IMR-90 (cell line): ENCODE results near the gene PAM. TPM values are rescaled to one million over a fixed set of nuclear protein-coding genes. Genes with fewer than 3 reads are reported as not detected.

Experiments used
- ATAC-seq: fragments of 200-7000 bp; cut with Tn5 transposase; 2 replicates; pipeline ENCODE4 v1.9.1; 2020; ENCODE audit warnings: low read depth, mild to moderate bottlenecking, moderate library complexity
- BruUV-seq: library from RNA; stranded (reverse); fragments of 400-500 nt; replicated peaks from 2 replicates; lab custom pipeline; 2021; lab: Mats Ljungman, UMichigan
- CTCF ChIA-PET: fragments of 300-600 bp; formaldehyde crosslinking; extraction: SDS; loops from one replicate; lab custom pipeline; 2021; ENCODE audit warnings: antibody characterized with exemption; lab: Yijun Ruan, JAX
- POLR2A ChIA-PET: fragments of 300-600 bp; sonication (Branson Sonifier 250); formaldehyde crosslinking; loops from one replicate; lab custom pipeline; 2022; ENCODE audit warnings: antibody characterized with exemption; ENCODE audit not compliant: unreplicated experiment; lab: Charles Lee
- DNase-seq: peaks from one replicate; pipeline ENCODE4 v3.0.0; 2013
- H2AFZ ChIP-seq: replicated peaks from 2 replicates; pipeline ENCODE3; 2013; ENCODE audit warnings: low read length, mild to moderate bottlenecking; ENCODE audit not compliant: poor library complexity
- H2AK5ac ChIP-seq: 2 replicates; pipeline ENCODE4 v1.6.1; 2013; ENCODE audit warnings: low read depth, low read length, inconsistent platforms
- H2AK9ac ChIP-seq: replicated peaks from 2 replicates; pipeline ENCODE3; 2013; ENCODE audit warnings: mild to moderate bottlenecking, low read depth, low read length, moderate library complexity; ENCODE audit not compliant: poor library complexity
- H2BK120ac ChIP-seq: 2 replicates; pipeline ENCODE4 v1.6.1; 2013; ENCODE audit warnings: low read depth, low read length, inconsistent platforms
- H2BK15ac ChIP-seq: 3 replicates; pipeline ENCODE4 v1.6.1; 2013; ENCODE audit warnings: low read depth, low read length, inconsistent platforms
- H2BK20ac ChIP-seq: 2 replicates; pipeline ENCODE4 v1.6.1; 2013; ENCODE audit warnings: low read depth, mild to moderate bottlenecking, inconsistent platforms, low read length, moderate library complexity
- H2BK5ac ChIP-seq: 2 replicates; pipeline ENCODE4 v1.6.1; 2013; ENCODE audit warnings: mild to moderate bottlenecking, low read depth, low read length, inconsistent platforms; ENCODE audit not compliant: poor library complexity, severe bottlenecking
- H3K14ac ChIP-seq: replicated peaks from 2 replicates; pipeline ENCODE4 v1.6.1; 2013; ENCODE audit warnings: low read depth, low read length, inconsistent platforms
- H3K18ac ChIP-seq: 2 replicates; pipeline ENCODE4 v1.6.1; 2013; ENCODE audit warnings: low read depth, low read length, control low read depth
- H3K23ac ChIP-seq: 2 replicates; pipeline ENCODE4 v1.6.1; 2013; ENCODE audit warnings: low read depth, low read length, inconsistent platforms
- H3K27ac ChIP-seq: 2 replicates; pipeline ENCODE4 v1.5.1; 2013; ENCODE audit warnings: mild to moderate bottlenecking, control low read depth, low read length; ENCODE audit not compliant: insufficient read depth
- H3K27me3 ChIP-seq: 2 replicates; pipeline ENCODE4 v1.6.1; 2013; ENCODE audit warnings: low read length; ENCODE audit not compliant: control insufficient read depth, insufficient read depth
- H3K36me3 ChIP-seq: 2 replicates; pipeline ENCODE4 v1.6.1; 2013; ENCODE audit warnings: low read length, mixed read lengths; ENCODE audit not compliant: control insufficient read depth, insufficient read depth
- H3K4ac ChIP-seq: 2 replicates; pipeline ENCODE4 v1.6.1; 2013; ENCODE audit warnings: low read depth, low read length, inconsistent platforms
- H3K4me1 ChIP-seq: 2 replicates; pipeline ENCODE4 v1.6.1; 2013; ENCODE audit warnings: low read length, mixed read lengths; ENCODE audit not compliant: control insufficient read depth, insufficient read depth
- H3K4me2 ChIP-seq: 2 replicates; pipeline ENCODE4 v1.6.1; 2013; ENCODE audit warnings: low read depth, mild to moderate bottlenecking, control low read depth, low read length, moderate library complexity
- H3K4me3 ChIP-seq: 2 replicates; pipeline ENCODE4 v1.5.1; 2013; ENCODE audit warnings: low read depth, mild to moderate bottlenecking, control low read depth, low read length, moderate library complexity; ENCODE audit not compliant: insufficient read depth
- H3K56ac ChIP-seq: 2 replicates; pipeline ENCODE4 v1.6.1; 2013; ENCODE audit warnings: low read length, inconsistent platforms; ENCODE audit not compliant: insufficient read depth; ENCODE audit errors: extremely low read depth
- H3K79me1 ChIP-seq, 2 experiments: 2 replicates each; pipeline ENCODE4 v1.6.1; 2013; ENCODE audit warnings: low read length in 2 of 2, inconsistent platforms in 1 of 2, low read depth in 1 of 2
- H3K9ac ChIP-seq: 2 replicates; pipeline ENCODE4 v1.6.1; 2013; ENCODE audit warnings: low read depth, low read length, control low read depth
- H3K9me1 ChIP-seq: 2 replicates; pipeline ENCODE4 v1.6.1; 2013; ENCODE audit warnings: low read length, inconsistent platforms; ENCODE audit not compliant: insufficient read depth
- H3K9me3 ChIP-seq: 2 replicates; pipeline ENCODE4 v1.6.1; 2013; ENCODE audit warnings: low read length; ENCODE audit not compliant: control insufficient read depth, insufficient read depth
- H4K20me1 ChIP-seq: 2 replicates; pipeline ENCODE4 v1.6.1; 2013; ENCODE audit warnings: low read length, inconsistent platforms; ENCODE audit not compliant: insufficient read depth
- H4K5ac ChIP-seq: 2 replicates; pipeline ENCODE4 v1.6.1; 2013; ENCODE audit warnings: mild to moderate bottlenecking, low read depth, low read length, control low read depth
- H4K8ac ChIP-seq, 2 experiments: 2 replicates each; pipeline ENCODE4 v1.6.1; 2013; ENCODE audit warnings: low read depth in 2 of 2, low read length in 2 of 2, control low read depth in 1 of 2, inconsistent platforms in 1 of 2
- H4K91ac ChIP-seq: 2 replicates; pipeline ENCODE4 v1.6.1; 2013; ENCODE audit warnings: low read depth, low read length, inconsistent platforms; ENCODE audit not compliant: insufficient read depth
- BHLHE40 ChIP-seq: fragments of 150-350 bp; IDR thresholded peaks from 2 replicates; pipeline ENCODE4 v1.6.1; 2016; ENCODE audit warnings: mild to moderate bottlenecking, low read depth, low read length
- CEBPB ChIP-seq: IDR thresholded peaks from 2 replicates; pipeline ENCODE4 v1.6.1; 2012; ENCODE audit warnings: low read depth, low read length, improper control_type of control experiment
- CHD1 ChIP-seq: IDR thresholded peaks from 2 replicates; pipeline ENCODE4 v1.6.1; 2012; ENCODE audit warnings: low read depth, low read length, improper control_type of control experiment
- FOS ChIP-seq: fragments of 150-350 bp; IDR thresholded peaks from 2 replicates; pipeline ENCODE4 v1.6.1; 2016; ENCODE audit warnings: low read depth, low read length
- MAFK ChIP-seq: IDR thresholded peaks from 2 replicates; pipeline ENCODE4 v1.6.1; 2012; ENCODE audit warnings: low read depth, low read length, improper control_type of control experiment
- MAZ ChIP-seq: IDR thresholded peaks from 2 replicates; pipeline ENCODE4 v1.6.1; 2012; ENCODE audit warnings: low read depth, mild to moderate bottlenecking, low read length, improper control_type of control experiment, moderate library complexity, borderline replicate concordance
- MXI1 ChIP-seq: IDR thresholded peaks from 2 replicates; pipeline ENCODE4 v1.6.1; 2012; ENCODE audit warnings: low read depth, mild to moderate bottlenecking, low read length, moderate library complexity, borderline replicate concordance
- NFE2L2 ChIP-seq: fragments of 150-350 bp; IDR thresholded peaks from 2 replicates; pipeline ENCODE4 v1.6.1; 2016; ENCODE audit warnings: low read depth, mild to moderate bottlenecking, low read length
- POLR2A ChIP-seq: IDR thresholded peaks from 2 replicates; pipeline ENCODE4 v1.6.1; 2012; ENCODE audit warnings: mild to moderate bottlenecking, low read depth, low read length
- RAD21 ChIP-seq: IDR thresholded peaks from 2 replicates; pipeline ENCODE4 v1.6.1; 2012; ENCODE audit warnings: low read length, improper control_type of control experiment
- RCOR1 ChIP-seq: IDR thresholded peaks from 2 replicates; pipeline ENCODE4 v1.6.1; 2012; ENCODE audit warnings: mild to moderate bottlenecking, low read length, improper control_type of control experiment; ENCODE audit not compliant: insufficient replicate concordance
- RFX5 ChIP-seq: IDR thresholded peaks from 2 replicates; pipeline ENCODE4 v1.8.0; 2012; ENCODE audit warnings: low read depth, mild to moderate bottlenecking, low read length, moderate library complexity
- SMC3 ChIP-seq: fragments of 150-350 bp; IDR thresholded peaks from 2 replicates; pipeline ENCODE4 v1.6.1; 2016; ENCODE audit warnings: low read depth, mild to moderate bottlenecking, antibody characterized with exemption, low read length, moderate library complexity
- WGBS, 2 experiments: methylation state at CpG; one replicate each; pipeline versions ENCODE4 v1.1.5 to v1.1.7; 2013; ENCODE audit warnings: missing lambda C conversion rate in 2 of 2; ENCODE audit not compliant: insufficient read length in 1 of 2; ENCODE audit errors: extremely low coverage in 2 of 2; 5-methylcytosine and 5-hydroxymethylcytosine counted together
- dilution Hi-C: fragments of 300-500 bp; cut with HindIII; formaldehyde crosslinking; loops from one replicate; pipeline ENCODE4 v1.14.3; 2018; ENCODE audit warnings: low sequenced_read_pairs; ENCODE audit not compliant: unreplicated experiment
- in situ Hi-C: fragments of 300-500 bp; cut with MboI; formaldehyde crosslinking; loops from 3 replicates; pipeline ENCODE4 v1.14.3; 2019; ENCODE audit warnings: low sequenced_read_pairs, inconsistent platforms, mixed read lengths
- intact Hi-C: fragments of 100-400 bp; cut with micrococcal nuclease; formaldehyde crosslinking; loops from 2 replicates; pipeline ENCODE4 v1.10.0; 2022
- polyA plus RNA-seq, 3 experiments: library from polyadenylated mRNA; depleted of rRNA; stranded (reverse); fragments of >200 nt; gene quantifications; 2 replicates each; pipeline ENCODE4 v1.2.3, GENCODE V29; 2012; ENCODE audit warnings: low replicate concordance in 1 of 3
- total RNA-seq: library from RNA; depleted of rRNA; stranded (reverse); fragments of >200 nt; gene quantifications from 2 replicates; pipeline ENCODE4 v1.2.3, GENCODE V29; 2012
- TF ChIP-seq, protein P1 (sequence below): fragments of 150-350 bp; IDR thresholded peaks from 2 replicates; pipeline ENCODE4 v1.6.1; 2016; ENCODE audit warnings: low read depth, mild to moderate bottlenecking, low read length, moderate library complexity, borderline replicate concordance
- TF ChIP-seq, protein P2 (sequence below): fragments of 150-350 bp; IDR thresholded peaks from 2 replicates; pipeline ENCODE4 v1.6.1; 2017; ENCODE audit warnings: mild to moderate bottlenecking, antibody characterized with exemption, low read length, low read depth
- TF ChIP-seq, protein P3 (sequence below): conservative IDR thresholded peaks from 2 replicates; pipeline ENCODE4 v1.5.1; 2012; ENCODE audit warnings: mild to moderate bottlenecking, low read depth, low read length, improper control_type of control experiment

Gene PAM
- total and polyA plus RNA-seq, 2 of the 4 experiments (the other 2 are of a cell fraction) = 115 to 179 TPM

DNA sequence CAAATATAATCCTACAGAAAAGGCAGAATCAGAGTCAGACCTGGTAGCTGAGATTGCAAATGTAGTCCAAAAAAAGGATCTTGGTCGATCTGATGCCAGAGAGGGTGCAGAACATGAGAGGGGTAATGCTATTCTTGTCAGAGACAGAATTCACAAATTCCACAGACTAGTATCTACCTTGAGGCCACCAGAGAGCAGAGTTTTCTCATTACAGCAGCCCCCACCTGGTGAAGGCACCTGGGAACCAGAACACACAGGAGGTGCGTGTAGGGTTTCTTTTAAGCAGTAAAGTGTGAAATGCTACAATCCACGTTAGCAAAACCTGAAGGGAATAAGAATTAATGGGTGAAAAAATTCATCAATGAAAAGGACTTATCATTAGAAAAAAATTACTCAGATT is 219.1 kb downstream of the PAM start:
- dilution Hi-C loops (no loop called here), intact Hi-C loops (loop anchor here (5.0 kb wide), 2 partner anchors 107 to 392 kb away; no protein-coding TSS in a partner anchor), in situ Hi-C loops (no loop called here)
- H3K9me1 ChIP-seq = 0 out of 2 replicates have a peak, but pooled peaks cover 2% of the 10 kb centered on the region
- H4K8ac ChIP-seq = no peak overlapping the region
- no peak overlapping the region for H2BK20ac ChIP-seq
- H3K23ac ChIP-seq = no peak overlapping the region
- no peak overlapping the region for H3K4me3 ChIP-seq
- H3K18ac ChIP-seq = no peak overlapping the region
- ChIA-PET POLR2A (no interaction called here), CTCF (interaction anchor here (1.3 kb wide), 1 partner anchor 165 kb away, joined by 3 read pairs; no protein-coding TSS in a partner anchor)
- no peak overlapping the region for H3K4ac ChIP-seq
- H3K27ac ChIP-seq = no peak overlapping the region
- H2AFZ ChIP-seq = no peak overlapping the region
- H3K79me1 ChIP-seq = 0 out of 4 replicates have a peak, but pooled peaks cover 0 to 3% of the 10 kb centered on the region in 2 experiments
- H3K27me3 ChIP-seq = no peaks in the 10 kb centered on the region
- H2AK9ac ChIP-seq = no peak overlapping the region
- no peak overlapping the region for H2BK15ac ChIP-seq
- no peak for DNase-seq
- H3K4me1 ChIP-seq = peaks cover 6% of the 10 kb centered on the region
- no TSS peak for BruUV-seq
- H3K14ac ChIP-seq = no peak overlapping the region
- peaks cover 7% of the 10 kb centered on the region; the same call in 1 of the 2 replicates for H3K36me3 ChIP-seq
- H2BK120ac ChIP-seq = no peak overlapping the region
- no peak overlapping the region for H2BK5ac ChIP-seq
- H3K4me2 ChIP-seq = no peak overlapping the region
- H3K9me3 ChIP-seq = no peaks in the 10 kb centered on the region
- no peak overlapping the region for H4K91ac ChIP-seq
- no peak overlapping the region for H3K56ac ChIP-seq
- ATAC-seq = no peak
- no CpG with 5 or more reads among the region's 3 CpGs for WGBS, 2 experiments
- TF ChIP-seq MAZ (no peak), CEBPB (no peak), NFE2L2 (no peak), RAD21 (no peak), MAFK (no peak), FOS (no peak), BHLHE40 (no peak), CHD1 (no peak), MXI1 (no peak), SMC3 (no peak), POLR2A (no peak), RCOR1 (no peak), RFX5 (no peak)
- TF ChIP-seq, protein P1, sequence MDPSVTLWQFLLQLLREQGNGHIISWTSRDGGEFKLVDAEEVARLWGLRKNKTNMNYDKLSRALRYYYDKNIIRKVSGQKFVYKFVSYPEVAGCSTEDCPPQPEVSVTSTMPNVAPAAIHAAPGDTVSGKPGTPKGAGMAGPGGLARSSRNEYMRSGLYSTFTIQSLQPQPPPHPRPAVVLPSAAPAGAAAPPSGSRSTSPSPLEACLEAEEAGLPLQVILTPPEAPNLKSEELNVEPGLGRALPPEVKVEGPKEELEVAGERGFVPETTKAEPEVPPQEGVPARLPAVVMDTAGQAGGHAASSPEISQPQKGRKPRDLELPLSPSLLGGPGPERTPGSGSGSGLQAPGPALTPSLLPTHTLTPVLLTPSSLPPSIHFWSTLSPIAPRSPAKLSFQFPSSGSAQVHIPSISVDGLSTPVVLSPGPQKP = no peak
- TF ChIP-seq, protein P2, sequence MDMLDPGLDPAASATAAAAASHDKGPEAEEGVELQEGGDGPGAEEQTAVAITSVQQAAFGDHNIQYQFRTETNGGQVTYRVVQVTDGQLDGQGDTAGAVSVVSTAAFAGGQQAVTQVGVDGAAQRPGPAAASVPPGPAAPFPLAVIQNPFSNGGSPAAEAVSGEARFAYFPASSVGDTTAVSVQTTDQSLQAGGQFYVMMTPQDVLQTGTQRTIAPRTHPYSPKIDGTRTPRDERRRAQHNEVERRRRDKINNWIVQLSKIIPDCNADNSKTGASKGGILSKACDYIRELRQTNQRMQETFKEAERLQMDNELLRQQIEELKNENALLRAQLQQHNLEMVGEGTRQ = no peak
- TF ChIP-seq, protein P3, sequence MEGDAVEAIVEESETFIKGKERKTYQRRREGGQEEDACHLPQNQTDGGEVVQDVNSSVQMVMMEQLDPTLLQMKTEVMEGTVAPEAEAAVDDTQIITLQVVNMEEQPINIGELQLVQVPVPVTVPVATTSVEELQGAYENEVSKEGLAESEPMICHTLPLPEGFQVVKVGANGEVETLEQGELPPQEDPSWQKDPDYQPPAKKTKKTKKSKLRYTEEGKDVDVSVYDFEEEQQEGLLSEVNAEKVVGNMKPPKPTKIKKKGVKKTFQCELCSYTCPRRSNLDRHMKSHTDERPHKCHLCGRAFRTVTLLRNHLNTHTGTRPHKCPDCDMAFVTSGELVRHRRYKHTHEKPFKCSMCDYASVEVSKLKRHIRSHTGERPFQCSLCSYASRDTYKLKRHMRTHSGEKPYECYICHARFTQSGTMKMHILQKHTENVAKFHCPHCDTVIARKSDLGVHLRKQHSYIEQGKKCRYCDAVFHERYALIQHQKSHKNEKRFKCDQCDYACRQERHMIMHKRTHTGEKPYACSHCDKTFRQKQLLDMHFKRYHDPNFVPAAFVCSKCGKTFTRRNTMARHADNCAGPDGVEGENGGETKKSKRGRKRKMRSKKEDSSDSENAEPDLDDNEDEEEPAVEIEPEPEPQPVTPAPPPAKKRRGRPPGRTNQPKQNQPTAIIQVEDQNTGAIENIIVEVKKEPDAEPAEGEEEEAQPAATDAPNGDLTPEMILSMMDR = no peak
- no peaks in the 10 kb centered on the region for H4K20me1 ChIP-seq
- no peak overlapping the region for H4K5ac ChIP-seq
- H3K9ac ChIP-seq = no peak overlapping the region
- H2AK5ac ChIP-seq = no peak overlapping the region
